BJ (cell line): ENCODE data around the gene RAD23A. TPM values are rescaled to one million over a fixed set of nuclear protein-coding genes. Genes with fewer than 3 reads are reported as not detected.

ENCODE experiments used
- CTCF ChIA-PET: fragments of 350-600 bp; formaldehyde crosslinking; extraction: SDS; loops from one replicate; lab custom pipeline; 2021; ENCODE audit warnings: antibody characterized with exemption, inconsistent platforms; lab: Yijun Ruan, JAX
- POLR2A ChIA-PET: fragments of 300-600 bp; sonication (Branson Sonifier 250); formaldehyde crosslinking; extraction: SDS; loops from one replicate; lab custom pipeline; 2021; ENCODE audit warnings: antibody characterized with exemption; lab: Charles Lee
- DNase-seq: peaks from one replicate; pipeline ENCODE4 v3.0.0-alpha.2; 2011; ENCODE audit warnings: low read depth
- H3K27me3 ChIP-seq: 2 replicates; pipeline ENCODE4 v1.6.0; 2011; ENCODE audit warnings: low read length; ENCODE audit not compliant: control insufficient read depth, insufficient read depth
- H3K36me3 ChIP-seq: 2 replicates; pipeline ENCODE4 v1.5.1; 2011; ENCODE audit warnings: low read length; ENCODE audit not compliant: control insufficient read depth, insufficient read depth
- H3K4me3 ChIP-seq: 2 replicates; pipeline ENCODE4 v1.5.1; 2011; ENCODE audit warnings: low read depth, mild to moderate bottlenecking, control low read depth, low read length
- CTCF ChIP-seq: IDR thresholded peaks from 2 replicates; pipeline ENCODE4 v1.5.1; 2011; ENCODE audit warnings: low read depth, mild to moderate bottlenecking, control low read depth, inconsistent platforms, low read length, moderate library complexity; ENCODE audit not compliant: insufficient read depth
- polyA plus RNA-seq: library from polyadenylated mRNA; depleted of rRNA; stranded (reverse); fragments of >200 nt; gene quantifications from 2 replicates; pipeline ENCODE4 v1.2.3, GENCODE V29; 2011

RAD23A gene
- polyA plus RNA-seq, 1 experiment = 75.1 TPM

GRCh38 chr19:12943437-12944044 lies 2.1 kb upstream of the RAD23A start:
- TF ChIP-seq CTCF = no peak
- DNase-seq = no peak
- ChIA-PET POLR2A (no interaction called here), CTCF (interaction anchor here (0.6 to 0.8 kb wide), 2 partner anchors 22 to 161 kb away, joined by 3 to 4 read pairs; no protein-coding TSS in a partner anchor)
- Histone ChIP-seq H3K27me3 (no peaks in the 10 kb centered on the region), H3K4me3 (no peak overlapping the region), H3K36me3 (peaks cover 37% of the 10 kb centered on the region)

- CTCF ChIA-PET = interaction anchor here (0.6 to 0.8 kb wide), 2 partner anchors 21 to 161 kb away, joined by 3 to 4 read pairs; no protein-coding TSS in a partner anchor
- Histone ChIP-seq H3K36me3 (peaks cover 44% of the 10 kb centered on the region), H3K4me3 (no peak overlapping the region), H3K27me3 (no peaks in the 10 kb centered on the region)
- no peak for DNase-seq
- POLR2A ChIA-PET = no interaction called here
- TF ChIP-seq CTCF = no peak
Measured at GRCh38 chr19:12944104-12944674, 1.5 kb upstream of the RAD23A start.

GRCh38 chr19:12946092-12946721 lies 545 bp downstream of the RAD23A start:
- Histone ChIP-seq H3K36me3 (peaks cover 45% of the 10 kb centered on the region), H3K27me3 (no peaks in the 10 kb centered on the region), H3K4me3 (peak overlapping the region; percentile 69)
- no peak for DNase-seq
- ChIA-PET CTCF (interaction anchor here (5.8 kb wide), 1 partner anchor 19 kb away, joined by 28 read pairs; no protein-coding TSS in a partner anchor), POLR2A (interaction anchor here (0.6 to 1.0 kb wide), 4 partner anchors 8 to 1571 kb away, joined by 3 to 9 read pairs (median 5); partner anchors contain the start of genes GCDH and SWSAP1)
- TF ChIP-seq CTCF = no peak

GRCh38 chr19:12946731-12947496 lies 1.3 kb downstream of the RAD23A start:
- no peak for TF ChIP-seq CTCF
- peak overlapping the region; percentile 69 for H3K4me3 ChIP-seq
- CTCF ChIA-PET = interaction anchor here (5.8 kb wide), 1 partner anchor 18 kb away, joined by 28 read pairs; no protein-coding TSS in a partner anchor
- peaks cover 46% of the 10 kb centered on the region for H3K36me3 ChIP-seq
- no peaks in the 10 kb centered on the region for H3K27me3 ChIP-seq
- POLR2A ChIA-PET = interaction anchor here (0.6 to 1.0 kb wide), 4 partner anchors 8 to 1572 kb away, joined by 3 to 9 read pairs (median 5); partner anchors contain the start of genes GCDH and SWSAP1
- DNase-seq = no peak
